ENCODE data around the gene ZNF276. TPM values are rescaled to one million over a fixed set of nuclear protein-coding genes. Genes with fewer than 3 reads are reported as not detected.

The ZNF276 gene
- total RNA-seq, 1 donor, result 12.3 TPM

DNA sequence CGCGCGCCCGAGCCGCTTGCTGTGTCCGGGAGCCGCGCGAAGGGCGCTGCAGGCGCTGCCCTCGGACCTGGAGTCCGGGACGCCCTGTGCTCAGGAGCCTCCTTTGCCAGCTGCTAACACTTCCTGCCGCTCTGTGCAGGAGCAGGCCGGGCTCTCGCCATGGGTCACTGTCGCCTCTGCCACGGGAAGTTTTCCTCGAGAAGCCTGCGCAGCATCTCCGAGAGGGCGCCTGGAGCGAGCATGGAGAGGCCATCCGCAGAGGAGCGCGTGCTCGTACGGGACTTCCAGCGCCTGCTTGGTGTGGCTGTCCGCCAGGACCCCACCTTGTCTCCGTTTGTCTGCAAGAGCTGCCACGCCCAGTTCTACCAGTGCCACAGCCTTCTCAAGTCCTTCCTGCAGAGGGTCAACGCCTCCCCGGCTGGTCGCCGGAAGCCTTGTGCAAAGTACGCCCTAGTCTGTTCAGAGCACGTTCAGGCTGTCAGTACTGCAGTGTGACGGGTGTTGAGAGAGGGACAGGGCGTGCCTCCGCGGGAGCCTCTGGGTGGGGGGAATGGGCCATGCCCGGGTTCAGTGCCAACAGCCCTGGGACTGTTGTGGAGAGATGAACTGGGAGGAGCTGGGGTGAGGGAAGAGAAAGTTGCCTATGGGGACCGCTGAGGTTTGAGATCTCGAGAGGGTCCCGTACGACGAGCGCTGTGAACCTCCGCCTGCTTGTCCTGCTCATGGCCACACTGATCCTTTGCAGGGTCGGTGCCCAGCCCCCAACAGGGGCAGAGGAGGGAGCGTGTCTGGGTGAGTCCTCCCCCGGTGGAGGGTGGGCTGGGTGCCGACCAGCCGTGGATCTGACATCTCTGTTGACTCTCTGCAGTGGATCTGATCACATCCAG is 1.3 kb downstream of the ZNF276 start:
- H3K9me3 ChIP-seq (ENCODE audit: low read depth, low read length), result no peaks in the 10 kb centered on the region

DNA sequence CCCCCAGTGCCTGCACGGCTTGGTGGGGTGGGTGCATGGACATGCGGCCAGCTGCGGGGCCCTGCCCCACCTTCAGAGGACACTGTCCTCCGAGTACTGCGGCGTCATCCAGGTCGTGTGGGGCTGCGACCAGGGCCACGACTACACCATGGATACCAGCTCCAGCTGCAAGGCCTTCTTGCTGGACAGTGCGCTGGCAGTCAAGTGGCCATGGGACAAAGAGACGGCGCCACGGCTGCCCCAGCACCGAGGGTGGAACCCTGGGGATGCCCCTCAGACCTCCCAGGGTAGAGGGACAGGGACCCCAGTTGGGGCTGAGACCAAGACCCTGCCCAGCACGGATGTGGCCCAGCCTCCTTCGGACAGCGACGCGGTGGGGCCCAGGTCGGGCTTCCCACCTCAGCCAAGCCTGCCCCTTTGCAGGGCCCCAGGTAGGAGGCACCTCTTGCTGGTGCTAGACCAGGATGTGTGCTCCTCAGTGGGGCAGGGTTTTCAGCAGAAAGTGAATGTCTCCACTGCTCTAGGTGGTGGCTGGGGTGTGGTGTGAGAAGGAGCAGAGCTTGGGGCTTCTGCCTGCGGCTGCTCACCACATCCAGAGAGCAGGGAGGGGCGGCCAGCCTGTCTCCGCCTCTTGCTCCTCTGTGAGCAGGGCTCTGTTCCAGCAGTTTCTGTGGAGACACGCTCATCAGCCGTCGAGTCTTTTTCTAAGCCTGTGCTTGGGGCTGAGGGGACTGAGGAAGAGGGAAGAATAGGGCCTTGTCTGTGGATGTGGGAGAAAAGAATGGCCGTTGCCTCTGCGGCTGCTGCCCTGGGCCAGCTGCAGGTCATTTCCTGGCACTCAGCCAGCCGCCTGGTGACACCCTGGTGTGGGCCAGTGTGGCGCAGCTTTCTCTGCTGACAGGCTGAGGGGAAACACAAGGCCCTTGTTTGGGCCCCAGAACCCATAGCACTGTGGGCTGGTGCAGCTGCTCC is 2.2 kb downstream of the ZNF276 start:
- no peak overlapping the region for H3K4me3 ChIP-seq (ENCODE audit: insufficient read depth, low read length)
- no peak for DNase-seq (ENCODE audit: insufficient read length, low spot score, missing footprints)
- no peaks in the 10 kb centered on the region for H3K9me3 ChIP-seq (ENCODE audit: low read depth, low read length)
- H3K27ac ChIP-seq (ENCODE audit: low read depth, low read length), result no peak overlapping the region
- H2AFZ ChIP-seq (ENCODE audit: low read length), result no peak overlapping the region
- peaks cover 26% of the 10 kb centered on the region for H3K4me1 ChIP-seq (ENCODE audit: insufficient read depth, low read length)
- TF ChIP-seq, protein P1, sequence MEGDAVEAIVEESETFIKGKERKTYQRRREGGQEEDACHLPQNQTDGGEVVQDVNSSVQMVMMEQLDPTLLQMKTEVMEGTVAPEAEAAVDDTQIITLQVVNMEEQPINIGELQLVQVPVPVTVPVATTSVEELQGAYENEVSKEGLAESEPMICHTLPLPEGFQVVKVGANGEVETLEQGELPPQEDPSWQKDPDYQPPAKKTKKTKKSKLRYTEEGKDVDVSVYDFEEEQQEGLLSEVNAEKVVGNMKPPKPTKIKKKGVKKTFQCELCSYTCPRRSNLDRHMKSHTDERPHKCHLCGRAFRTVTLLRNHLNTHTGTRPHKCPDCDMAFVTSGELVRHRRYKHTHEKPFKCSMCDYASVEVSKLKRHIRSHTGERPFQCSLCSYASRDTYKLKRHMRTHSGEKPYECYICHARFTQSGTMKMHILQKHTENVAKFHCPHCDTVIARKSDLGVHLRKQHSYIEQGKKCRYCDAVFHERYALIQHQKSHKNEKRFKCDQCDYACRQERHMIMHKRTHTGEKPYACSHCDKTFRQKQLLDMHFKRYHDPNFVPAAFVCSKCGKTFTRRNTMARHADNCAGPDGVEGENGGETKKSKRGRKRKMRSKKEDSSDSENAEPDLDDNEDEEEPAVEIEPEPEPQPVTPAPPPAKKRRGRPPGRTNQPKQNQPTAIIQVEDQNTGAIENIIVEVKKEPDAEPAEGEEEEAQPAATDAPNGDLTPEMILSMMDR (IDR thresholded peaks at IDR 0.05; ENCODE audit: extremely low read depth, low read depth, low read length), result no peak
- H3K36me3 ChIP-seq (ENCODE audit: insufficient read depth, low read length), result peaks cover 40% of the 10 kb centered on the region
- peaks cover 57% of the 10 kb centered on the region for H3K79me2 ChIP-seq (ENCODE audit: insufficient read depth, low read length)
- no peaks in the 10 kb centered on the region for H3K27me3 ChIP-seq (ENCODE audit: insufficient read depth, low read length)
- H4K20me1 ChIP-seq (ENCODE audit: insufficient read depth, low read length), result peaks cover 28% of the 10 kb centered on the region
- H3K4me2 ChIP-seq (ENCODE audit: insufficient read depth, low read length), result no peak overlapping the region

More for the DNA sequence above, 1.3 kb downstream of the ZNF276 start:
- Histone ChIP-seq H3K4me3 (ENCODE audit: insufficient read depth, low read length) (peak overlapping the region; percentile 88), H3K79me2 (ENCODE audit: insufficient read depth, low read length) (peaks cover 62% of the 10 kb centered on the region), H3K36me3 (ENCODE audit: insufficient read depth, low read length) (peaks cover 36% of the 10 kb centered on the region), H3K27ac (ENCODE audit: low read depth, low read length) (peak overlapping the region; percentile 52), H2AFZ (ENCODE audit: low read length) (no peak overlapping the region), H3K4me1 (ENCODE audit: insufficient read depth, low read length) (peaks cover 26% of the 10 kb centered on the region), H3K27me3 (ENCODE audit: insufficient read depth, low read length) (no peaks in the 10 kb centered on the region), H4K20me1 (ENCODE audit: insufficient read depth, low read length) (peaks cover 32% of the 10 kb centered on the region), H3K4me2 (ENCODE audit: insufficient read depth, low read length) (peak overlapping the region; percentile 94)
- no peak for DNase-seq (ENCODE audit: insufficient read length, low spot score, missing footprints)
- TF ChIP-seq, protein P1 (IDR thresholded peaks at IDR 0.05; ENCODE audit: extremely low read depth, low read depth, low read length), result no peak

DNA sequence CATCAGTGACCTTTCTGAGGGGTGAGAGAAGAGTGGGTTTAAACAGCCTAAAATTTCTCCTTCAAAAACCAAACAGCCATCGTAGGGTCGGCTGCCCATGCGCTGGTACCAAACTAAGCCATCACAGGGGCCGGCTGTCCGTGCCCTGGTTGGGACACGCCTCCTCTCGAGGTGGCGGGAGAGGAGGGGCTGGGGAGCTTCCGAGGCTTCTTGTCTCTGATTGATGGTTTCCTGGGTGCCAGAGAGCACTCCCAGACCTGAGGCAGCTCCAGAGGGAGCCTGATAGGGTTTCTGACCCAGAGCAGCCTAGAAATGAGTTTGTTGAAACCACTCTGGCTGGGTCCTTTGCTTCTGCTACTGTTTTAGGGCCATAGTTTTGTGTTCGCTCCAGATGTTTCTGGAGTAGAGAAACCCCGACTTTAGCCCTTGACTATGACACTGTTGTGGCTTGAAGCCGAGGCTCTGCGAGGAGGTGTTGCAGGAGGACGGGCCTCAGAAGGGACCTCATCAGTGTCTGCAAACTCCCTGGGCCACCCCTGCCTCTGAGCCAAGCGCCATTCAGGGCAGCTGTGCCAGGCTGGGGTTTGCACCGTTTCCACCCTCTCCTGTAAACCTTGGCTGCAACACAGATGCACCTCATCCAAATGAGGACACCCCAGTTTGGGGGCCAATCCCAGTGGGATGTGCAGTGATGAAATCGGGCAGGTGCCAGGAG is 6.2 kb downstream of the ZNF276 start:
- H2AFZ ChIP-seq (ENCODE audit: low read length), result no peak overlapping the region
- no peak for DNase-seq (ENCODE audit: insufficient read length, low spot score, missing footprints)
- no peak overlapping the region for H3K4me2 ChIP-seq (ENCODE audit: insufficient read depth, low read length)
- H3K27me3 ChIP-seq (ENCODE audit: insufficient read depth, low read length), result no peaks in the 10 kb centered on the region
- H3K79me2 ChIP-seq (ENCODE audit: insufficient read depth, low read length), result peaks cover 68% of the 10 kb centered on the region
- no peaks in the 10 kb centered on the region for H3K9me3 ChIP-seq (ENCODE audit: low read depth, low read length)
- no peak overlapping the region for H3K4me3 ChIP-seq (ENCODE audit: insufficient read depth, low read length)
- TF ChIP-seq, protein P1 (IDR thresholded peaks at IDR 0.05; ENCODE audit: extremely low read depth, low read depth, low read length), result no peak
- H3K4me1 ChIP-seq (ENCODE audit: insufficient read depth, low read length), result peaks cover 7% of the 10 kb centered on the region
- peaks cover 29% of the 10 kb centered on the region for H4K20me1 ChIP-seq (ENCODE audit: insufficient read depth, low read length)
- no peak overlapping the region for H3K27ac ChIP-seq (ENCODE audit: low read depth, low read length)
- peaks cover 74% of the 10 kb centered on the region for H3K36me3 ChIP-seq (ENCODE audit: insufficient read depth, low read length)
